Heart left ventricle (tissue), 16 donors: ENCODE data around the gene UNC13B. TPM values are rescaled to one million over a fixed set of nuclear protein-coding genes. Genes with fewer than 3 reads are reported as not detected.

Experiments
- ATAC-seq, 4 donors: fragments of 200-7000 bp; cut with Tn5 transposase; one replicate each; pipeline ENCODE4 v1.9.1; 2020 to 2022; ENCODE audit warnings: moderate library complexity in 4 of 4, mild to moderate bottlenecking in 3 of 4, moderate number of reproducible peaks in 1 of 4
- DNase-seq, 5 donors: peaks; one replicate each; pipeline ENCODE4 v3.0.0-alpha.2; 2020
- H3K27ac ChIP-seq, 12 donors: fragments of 200-600 bp; sonication (generic) in 4 of 12; one replicate each; pipeline versions ENCODE4 v1.5.0 to v1.8.0; 2016 to 2022; ENCODE audit warnings: mild to moderate bottlenecking in 2 of 12
- H3K27me3 ChIP-seq, 9 donors: fragments of 200-600 bp; sonication (generic) in 2 of 9; one replicate each; pipeline versions ENCODE4 v1.5.1 to v1.8.0; 2016 to 2022; ENCODE audit warnings: mild to moderate bottlenecking in 3 of 9
- H3K36me3 ChIP-seq, 9 donors: fragments of 200-600 bp; sonication (generic) in 2 of 9; one replicate each; pipeline versions ENCODE4 v1.5.0 to v1.8.0; 2018 to 2022; ENCODE audit warnings: mild to moderate bottlenecking in 2 of 9
- H3K4me1 ChIP-seq, 12 donors: fragments of 200-600 bp; sonication (generic) in 4 of 12; one replicate each; pipeline versions ENCODE4 v1.5.0 to v1.8.0; 2016 to 2022; ENCODE audit warnings: mild to moderate bottlenecking in 3 of 12
- H3K4me3 ChIP-seq, 12 donors: fragments of 200-600 bp; sonication (generic) in 4 of 12; one replicate each; pipeline versions ENCODE4 v1.5.0 to v1.8.0; 2017 to 2022; ENCODE audit warnings: mild to moderate bottlenecking in 9 of 12, moderate library complexity in 4 of 12
- H3K9me3 ChIP-seq, 12 donors: fragments of 200-600 bp; sonication (generic) in 4 of 12; one replicate each; pipeline versions ENCODE4 v1.5.0 to v1.8.0; 2016 to 2022; ENCODE audit warnings: mild to moderate bottlenecking in 1 of 12
- POLR2A ChIP-seq, 2 donors: fragments of 450-650 bp; IDR thresholded peaks; one replicate each; pipeline ENCODE4 v1.6.1; 2017; ENCODE audit warnings: antibody characterized with exemption in 2 of 2, mild to moderate bottlenecking in 2 of 2, moderate library complexity in 2 of 2
- WGBS, 4 donors: extraction: QIAGEN DNeasy Blood & Tissue Kit in 2 of 4; methylation state at CpG; one replicate each; pipeline versions ENCODE4 v1.1.5 to v1.1.7; 2013 to 2018; 5-methylcytosine and 5-hydroxymethylcytosine counted together
- intact Hi-C, 10 donors: fragments of 100-400 bp; cut with DNase I; formaldehyde crosslinking; loops; one replicate each; pipeline versions ENCODE4 v1.11.1 to v1.14.2; 2022
- polyA plus RNA-seq, 2 donors: library from polyadenylated mRNA; stranded (reverse); fragments of 200-250 nt; gene quantifications; one replicate each; pipeline ENCODE4 v1.2.3, GENCODE V29; 2013
- total RNA-seq, 9 donors: library from RNA; depleted of rRNA in 2 of 9; stranded (reverse); fragments of >200 nt in 2 of 9; fragmentation: NEBNext Ultra II Directional in 3 of 9; extraction: Animal tissue kit (Norgen Biotek cat#: 25700) in 3 of 9; gene quantifications; one replicate each; pipeline versions ENCODE4 v1.1.0 to v1.2.4, GENCODE V29; 2016 to 2023
- TF ChIP-seq, protein P1 (sequence below), 12 donors: fragments of 200-600 bp; sonication (generic) in 4 of 12; IDR thresholded peaks; one replicate each; pipeline versions ENCODE4 v1.5.0 to v1.8.0; 2018 to 2022; ENCODE audit warnings: antibody characterized with exemption in 12 of 12, mild to moderate bottlenecking in 5 of 12
- donor health status: ischemic (EF 13 %, LVEDD 7.1; RV severe dilation, severe dysfunction).
- donor health status: healthy with polysubstance abuse.
- donor health status: DM: no; HTN: yes; CAD: no.
- donor health status: DM: no; HTN: no; CAD: no.
- donor health status: ischemic (EF 25% LVEDD 6.9; RV normal size, moderate dysfunction).
- donor health status: ischemic (EF 25% LVEDD 5.7; RV mildly dilated, moderate dysfunction).
- donor health status: healthy.
- donor health status: DM: yes; HTN: yes; CAD: no.
- donor health status: ischemic (EF 35%, LVEDD 5.7; RV mildly dilated, moderate dysfunction).
- donor health status: nonischemic (EF 11% LVEDD 7.7; RV severe dilation, severe dysfunction).
- donor health status: DM: yes; HTN: yes; CAD: no.
- donor health status: PGD.
- donor health status: ischemic (EF 29% LVEDD 5.4; RV normal size, mild dysfunction).
- donor health status: nonischemic (EF 23%, LVEDD 6.1; RV moderate dilation, normal function).

Gene UNC13B
- total and polyA plus RNA-seq, 11 donors: 8.1 to 30.2 (median 21.2) TPM

DNA sequence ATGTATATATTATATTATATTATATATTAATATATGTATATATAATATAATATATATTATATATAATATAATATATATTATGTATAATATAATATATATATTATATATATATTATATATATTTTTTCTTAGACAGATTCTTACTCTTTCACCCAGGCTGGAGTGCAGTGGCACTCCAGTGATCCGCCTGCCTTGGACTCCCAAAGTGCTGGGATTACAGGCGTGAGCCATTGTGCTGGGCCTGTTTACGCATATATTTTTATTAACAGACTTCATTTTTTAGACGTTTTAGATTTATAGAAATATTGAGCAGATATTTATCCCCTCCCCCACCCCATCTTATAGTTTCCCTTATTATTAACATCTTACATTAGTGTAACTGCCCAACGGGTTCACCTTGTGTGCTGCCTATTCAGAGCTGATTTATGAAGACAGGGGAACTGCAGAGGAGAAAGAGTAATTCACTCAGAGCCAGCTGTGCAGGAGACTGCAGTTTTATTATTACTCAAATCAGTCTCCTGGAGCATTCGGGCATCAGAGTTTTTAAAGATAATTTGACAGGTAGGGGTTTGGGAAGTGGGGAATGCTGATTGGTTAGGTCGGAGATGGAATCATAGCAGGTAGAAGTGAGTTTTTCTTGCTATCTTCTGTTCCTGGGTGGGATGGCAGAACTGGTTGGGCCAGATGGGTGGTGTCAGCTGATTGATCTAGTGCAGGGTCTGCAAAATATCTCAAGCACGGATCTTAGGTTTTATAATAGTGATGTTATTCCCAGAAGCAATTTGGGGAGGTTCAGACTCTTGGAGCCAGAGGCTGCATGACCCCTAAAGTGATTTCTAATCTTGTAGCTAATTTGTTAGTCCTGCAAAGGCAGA, 93.4 kb downstream of the UNC13B start:
- Histone ChIP-seq H3K4me3 (no peak overlapping the region), H3K27me3 (no peaks in the 10 kb centered on the region), H3K27ac (no peak overlapping the region), H3K4me1 (peaks cover 0 to 8% (median 0%) of the 10 kb centered on the region in 12 donors), H3K36me3 (peaks cover 0 to 3% (median 0%) of the 10 kb centered on the region in 9 donors), H3K9me3 (no peaks in the 10 kb centered on the region)
- ATAC-seq (no peak), DNase-seq (no peak)
- 85 to 88% (median 87%) methylated on average over 8 of the region's 8 CpGs for WGBS, 4 donors
- intact Hi-C loops: loop anchor here in 5 of 10 donors (5.0 to 10.0 kb wide), 6 partner anchors 60 to 222 kb away; partner anchors contain the start of genes UNC13B (in 2 of the 5) and ATOSB (in 1 of the 5)
- TF ChIP-seq POLR2A (IDR thresholded peaks at IDR 0.05): no peak
- TF ChIP-seq, protein P1, sequence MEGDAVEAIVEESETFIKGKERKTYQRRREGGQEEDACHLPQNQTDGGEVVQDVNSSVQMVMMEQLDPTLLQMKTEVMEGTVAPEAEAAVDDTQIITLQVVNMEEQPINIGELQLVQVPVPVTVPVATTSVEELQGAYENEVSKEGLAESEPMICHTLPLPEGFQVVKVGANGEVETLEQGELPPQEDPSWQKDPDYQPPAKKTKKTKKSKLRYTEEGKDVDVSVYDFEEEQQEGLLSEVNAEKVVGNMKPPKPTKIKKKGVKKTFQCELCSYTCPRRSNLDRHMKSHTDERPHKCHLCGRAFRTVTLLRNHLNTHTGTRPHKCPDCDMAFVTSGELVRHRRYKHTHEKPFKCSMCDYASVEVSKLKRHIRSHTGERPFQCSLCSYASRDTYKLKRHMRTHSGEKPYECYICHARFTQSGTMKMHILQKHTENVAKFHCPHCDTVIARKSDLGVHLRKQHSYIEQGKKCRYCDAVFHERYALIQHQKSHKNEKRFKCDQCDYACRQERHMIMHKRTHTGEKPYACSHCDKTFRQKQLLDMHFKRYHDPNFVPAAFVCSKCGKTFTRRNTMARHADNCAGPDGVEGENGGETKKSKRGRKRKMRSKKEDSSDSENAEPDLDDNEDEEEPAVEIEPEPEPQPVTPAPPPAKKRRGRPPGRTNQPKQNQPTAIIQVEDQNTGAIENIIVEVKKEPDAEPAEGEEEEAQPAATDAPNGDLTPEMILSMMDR (IDR thresholded peaks at IDR 0.05): no peak

GRCh38 chr9:35257986-35258659, 96.3 kb downstream of the UNC13B start:
- H3K27ac ChIP-seq: no peak overlapping the region
- H3K4me3 ChIP-seq: no peak overlapping the region
- H3K27me3 ChIP-seq: no peaks in the 10 kb centered on the region
- WGBS, 4 donors: 84 to 89% (median 88%) methylated on average over 6 of the region's 6 CpGs
- no peaks in the 10 kb centered on the region for H3K9me3 ChIP-seq
- no peak for TF ChIP-seq POLR2A (IDR thresholded peaks at IDR 0.05)
- TF ChIP-seq, protein P1 (IDR thresholded peaks at IDR 0.05): no peak
- intact Hi-C loops: loop anchor here in 9 of 10 donors (1.0 to 10.0 kb wide), 11 partner anchors 63 to 219 kb away; partner anchors contain the start of genes UNC13B (in 3 of the 9) and ATOSB (in 1 of the 9)
- H3K36me3 ChIP-seq: peaks cover 0 to 7% (median 0%) of the 10 kb centered on the region in 9 donors
- ATAC-seq: no peak
- H3K4me1 ChIP-seq: peaks cover 0 to 8% (median 0%) of the 10 kb centered on the region in 12 donors
- no peak for DNase-seq

- ATAC-seq (peak in 3 of 4 donors; percentile 63 to 83 (median 68)), DNase-seq (peak; percentile 62 to 83 (median 68))
- Histone ChIP-seq H3K4me3 (no peak overlapping the region), H3K4me1 (peaks cover 0 to 8% (median 0%) of the 10 kb centered on the region in 12 donors), H3K9me3 (no peaks in the 10 kb centered on the region), H3K27ac (no peak overlapping the region), H3K36me3 (peaks cover 0 to 7% (median 0%) of the 10 kb centered on the region in 9 donors), H3K27me3 (no peaks in the 10 kb centered on the region)
- WGBS, 4 donors: 26 to 31% (median 28%) methylated on average over 5 of the region's 5 CpGs
- intact Hi-C loops: loop anchor here (1.0 to 10.0 kb wide), 12 partner anchors 64 to 218 kb away; partner anchors contain the start of genes UNC13B (in 3 of the 10) and ATOSB (in 1 of the 10)
- TF ChIP-seq, protein P1 (IDR thresholded peaks at IDR 0.05): peak; percentile 50 to 83 (median 73)
- no peak for TF ChIP-seq POLR2A (IDR thresholded peaks at IDR 0.05)
Measured at GRCh38 chr9:35258660-35259474, 97.1 kb downstream of the UNC13B start.
